Measurements from ENCODE around the gene SLC7A5.

Gene SLC7A5

DNA sequence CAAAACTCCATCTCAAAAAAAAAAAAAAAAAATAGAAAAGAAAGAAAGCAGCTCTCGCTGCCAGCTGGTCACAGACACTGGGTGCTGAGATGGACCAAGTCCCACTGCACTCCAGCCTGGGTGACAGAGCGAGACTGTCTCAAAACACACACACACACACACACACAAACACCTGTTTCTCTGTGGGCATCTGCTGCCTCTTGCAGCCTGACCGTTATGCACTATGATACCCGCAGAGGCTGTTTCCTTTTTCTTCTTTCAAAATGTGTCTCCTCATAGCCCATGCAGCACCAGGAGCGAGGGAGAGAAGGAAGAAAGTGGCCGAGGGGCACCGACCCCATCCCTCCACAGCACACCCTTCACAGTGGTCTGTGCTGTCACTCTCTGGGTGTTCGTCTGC, 66.6 kb downstream of the SLC7A5 start:
- TF ChIP-seq, protein P1, sequence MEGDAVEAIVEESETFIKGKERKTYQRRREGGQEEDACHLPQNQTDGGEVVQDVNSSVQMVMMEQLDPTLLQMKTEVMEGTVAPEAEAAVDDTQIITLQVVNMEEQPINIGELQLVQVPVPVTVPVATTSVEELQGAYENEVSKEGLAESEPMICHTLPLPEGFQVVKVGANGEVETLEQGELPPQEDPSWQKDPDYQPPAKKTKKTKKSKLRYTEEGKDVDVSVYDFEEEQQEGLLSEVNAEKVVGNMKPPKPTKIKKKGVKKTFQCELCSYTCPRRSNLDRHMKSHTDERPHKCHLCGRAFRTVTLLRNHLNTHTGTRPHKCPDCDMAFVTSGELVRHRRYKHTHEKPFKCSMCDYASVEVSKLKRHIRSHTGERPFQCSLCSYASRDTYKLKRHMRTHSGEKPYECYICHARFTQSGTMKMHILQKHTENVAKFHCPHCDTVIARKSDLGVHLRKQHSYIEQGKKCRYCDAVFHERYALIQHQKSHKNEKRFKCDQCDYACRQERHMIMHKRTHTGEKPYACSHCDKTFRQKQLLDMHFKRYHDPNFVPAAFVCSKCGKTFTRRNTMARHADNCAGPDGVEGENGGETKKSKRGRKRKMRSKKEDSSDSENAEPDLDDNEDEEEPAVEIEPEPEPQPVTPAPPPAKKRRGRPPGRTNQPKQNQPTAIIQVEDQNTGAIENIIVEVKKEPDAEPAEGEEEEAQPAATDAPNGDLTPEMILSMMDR (conservative IDR thresholded peaks at IDR 0.05), result no peak
- H3K27ac ChIP-seq, result no peak overlapping the region

DNA sequence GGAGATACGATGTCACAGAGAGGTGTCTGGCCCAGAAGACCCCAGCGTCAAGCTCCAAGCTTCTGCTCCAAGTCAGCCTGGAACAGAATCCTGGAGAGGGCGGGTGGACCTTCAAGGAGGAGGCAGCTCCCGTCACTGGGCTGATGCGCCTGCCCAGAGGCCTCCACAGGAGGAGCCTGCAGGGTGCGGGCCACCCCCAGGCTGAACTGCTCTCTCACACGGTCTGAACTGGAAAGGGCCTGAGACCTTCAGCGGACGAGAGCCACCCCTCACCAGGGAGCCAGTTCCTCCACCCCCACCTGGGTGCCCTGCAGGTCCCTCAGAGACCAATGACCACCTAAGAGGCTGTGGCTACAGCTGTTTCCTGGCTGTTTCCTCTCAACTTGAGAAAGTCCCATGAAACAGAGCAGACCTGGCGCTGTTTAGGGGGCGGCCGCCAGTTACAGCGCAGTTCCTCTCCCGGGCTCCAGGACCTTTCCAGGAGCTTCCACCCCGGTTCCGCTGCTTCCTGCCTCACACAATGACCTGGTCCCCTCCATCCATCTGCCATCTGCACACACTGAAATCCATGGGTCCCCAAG, 67.5 kb downstream of the SLC7A5 start:
- no peak overlapping the region for H3K27ac ChIP-seq
- TF ChIP-seq, protein P1 (conservative IDR thresholded peaks at IDR 0.05), result no peak

DNA sequence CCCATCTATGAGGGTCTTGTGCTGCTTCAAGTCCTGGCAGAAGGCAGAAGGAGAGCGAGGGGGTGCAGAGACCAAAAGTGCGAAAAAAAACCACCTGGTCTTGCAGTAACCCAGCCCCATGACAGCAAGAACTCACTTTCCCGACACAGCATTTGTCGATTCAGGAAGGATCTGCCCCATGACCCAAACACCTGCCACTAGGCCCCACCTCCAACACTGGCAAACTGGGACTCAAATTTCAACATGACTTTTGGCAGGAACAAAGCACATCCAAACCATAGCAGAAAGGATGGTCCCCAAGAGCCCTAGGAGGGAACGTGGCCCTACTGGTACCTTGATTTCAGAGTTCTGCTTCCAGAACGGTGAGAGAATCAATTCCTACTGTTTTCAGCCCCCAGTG, 68.8 kb downstream of the SLC7A5 start:
- TF ChIP-seq, protein P1 (conservative IDR thresholded peaks at IDR 0.05), result no peak
- no peak overlapping the region for H3K27ac ChIP-seq

DNA sequence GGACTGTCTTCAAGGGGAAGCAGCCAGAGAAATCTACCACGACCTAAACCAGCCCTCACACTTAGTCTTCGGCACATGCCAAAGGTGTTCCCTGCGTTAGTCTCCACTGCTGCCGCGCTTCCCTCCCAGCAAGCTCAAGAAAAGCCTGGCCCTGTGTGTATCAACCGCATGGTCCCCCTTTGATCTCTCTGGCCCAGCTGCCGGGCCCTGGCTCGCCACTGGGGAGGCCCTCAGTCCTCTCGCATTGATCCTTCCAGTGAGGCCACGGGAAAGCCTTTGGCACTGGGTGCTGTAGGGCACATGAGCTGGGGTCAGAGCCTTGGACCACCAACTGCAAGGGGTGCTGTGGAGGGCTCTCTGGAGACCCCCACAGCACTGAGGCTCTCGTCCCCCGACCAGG, 74.0 kb downstream of the SLC7A5 start:
- TF ChIP-seq, protein P1 (conservative IDR thresholded peaks at IDR 0.05), result no peak
- no peak overlapping the region for H3K27ac ChIP-seq

DNA sequence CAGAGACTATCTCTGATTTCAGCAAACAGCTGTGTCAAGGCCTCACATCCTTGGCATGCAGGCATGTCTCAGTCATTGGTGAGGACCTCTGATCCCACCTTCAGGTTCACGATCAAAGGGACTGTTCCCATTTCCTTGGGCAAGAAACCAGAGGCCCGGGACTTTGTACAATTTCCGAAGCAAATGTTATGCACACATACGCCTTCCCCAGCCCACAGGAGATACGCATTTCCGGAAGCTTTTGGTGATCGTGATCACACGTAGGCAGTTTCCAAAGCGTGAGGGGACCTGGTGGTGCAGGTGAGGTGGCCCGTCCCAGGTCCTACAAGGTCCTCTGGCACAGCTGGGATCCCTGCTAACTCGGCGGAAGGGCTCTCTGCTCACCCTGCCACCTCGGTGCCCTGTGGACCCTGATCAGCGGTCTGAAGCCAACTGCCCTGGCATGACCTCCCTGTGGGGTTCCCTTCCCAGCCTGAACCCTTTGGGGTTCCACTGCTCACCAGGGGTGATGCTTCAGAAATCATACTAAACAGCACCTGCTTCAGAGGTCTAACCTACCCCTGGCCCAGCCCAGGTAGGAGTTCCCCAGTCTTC, 74.7 kb downstream of the SLC7A5 start:
- no peak overlapping the region for H3K27ac ChIP-seq
- TF ChIP-seq, protein P1 (conservative IDR thresholded peaks at IDR 0.05), result no peak

DNA sequence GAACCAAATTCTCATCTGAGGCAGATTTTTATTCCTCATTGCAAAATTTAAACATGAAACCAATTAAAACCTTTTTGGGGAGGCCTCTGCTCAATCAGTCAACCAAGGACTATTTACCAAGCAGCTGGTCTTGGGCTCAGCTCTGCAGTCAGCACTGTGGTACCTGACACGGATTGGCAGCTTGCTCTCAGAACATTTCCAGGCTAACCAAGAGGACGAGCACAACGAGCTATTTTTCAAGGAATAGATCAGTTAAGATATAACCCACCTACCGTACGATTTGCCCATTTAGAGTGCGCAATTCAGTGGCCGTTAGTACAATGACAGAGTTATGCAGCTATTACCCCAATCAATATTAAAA, 77.1 kb downstream of the SLC7A5 start:
- TF ChIP-seq, protein P1 (conservative IDR thresholded peaks at IDR 0.05), result no peak
- no peak overlapping the region for H3K27ac ChIP-seq

DNA sequence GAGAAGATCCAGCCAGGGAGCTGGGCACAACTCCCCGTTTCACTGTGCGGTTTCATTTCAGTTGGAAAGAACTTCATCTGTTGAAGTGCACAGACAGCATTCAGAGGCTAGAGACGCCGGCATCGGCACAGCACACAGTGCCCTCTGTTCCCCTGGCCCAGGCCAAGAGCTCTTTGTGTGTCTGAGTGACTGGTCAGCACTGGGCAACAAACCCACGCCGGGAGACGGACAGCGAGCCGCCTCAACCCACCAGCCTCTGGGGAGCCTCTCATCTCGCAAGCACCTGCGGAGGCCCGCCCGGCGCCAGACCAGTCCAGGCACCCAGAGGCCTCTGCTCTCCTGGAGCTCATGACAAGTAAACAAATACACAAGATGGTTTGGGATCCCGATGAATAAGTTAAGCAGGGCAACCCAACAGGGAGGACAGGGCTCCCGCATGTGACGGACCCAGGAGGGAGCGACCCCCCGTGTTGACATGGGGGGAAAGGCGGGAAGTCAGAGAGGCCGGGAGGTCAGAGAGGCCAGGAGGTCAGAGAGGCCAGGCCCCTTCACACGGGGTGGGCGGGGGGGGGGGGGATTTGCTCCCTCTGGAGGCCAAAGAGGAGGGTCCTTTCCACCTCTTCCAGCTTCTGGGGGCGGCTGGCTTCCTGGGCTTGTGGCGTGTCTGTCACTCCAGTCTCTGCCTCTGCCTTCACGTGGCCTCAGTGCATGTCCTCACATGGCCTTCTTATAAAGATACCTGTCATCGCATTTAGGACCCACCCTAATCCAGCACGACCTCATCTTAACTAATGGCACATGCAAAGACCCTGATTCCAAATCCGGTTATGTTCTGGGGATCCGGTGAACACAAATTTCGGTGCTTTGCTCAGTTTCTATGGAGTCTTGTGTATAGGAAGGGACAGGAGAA, 77.8 kb downstream of the SLC7A5 start:
- TF ChIP-seq, protein P1 (conservative IDR thresholded peaks at IDR 0.05), result no peak
- H3K27ac ChIP-seq, result no peak overlapping the region

Data from VCaP (cell line).